Activated naive CD8-positive, alpha-beta T cell treated with anti-CD3 and anti-CD28 coated beads, Interleukin-2, amount 50 U/mL, for 24 hours (primary cell): ENCODE results near the gene OSBPL5.
A peak's percentile ranks its signal among the peaks of the same experiment; 100 is the strongest.
"Not testable (repeated sequence)": the region's sequence is repeated elsewhere in the genome, so short reads cannot be mapped to it uniquely, and the experiment has no call there.

Experiments used
- ATAC-seq: fragments of 150-1000 bp; cut with Tn5 transposase; one replicate; pipeline ENCODE4 v1.10.0; 2021
- DNase-seq: peaks from one replicate; pipeline ENCODE4 v3.0.0; 2021
- H3K27ac Mint-ChIP-seq: one replicate; pipeline ENCODE4 v1.8.0; 2021; ENCODE audit warnings: mild to moderate bottlenecking, mixed read lengths
- H3K27me3 Mint-ChIP-seq: one replicate; pipeline ENCODE4 v1.8.0; 2021; ENCODE audit warnings: mixed read lengths
- H3K36me3 Mint-ChIP-seq: one replicate; pipeline ENCODE4 v1.8.0; 2021; ENCODE audit warnings: low read depth, mixed read lengths
- H3K4me1 Mint-ChIP-seq: one replicate; pipeline ENCODE4 v1.8.0; 2021; ENCODE audit warnings: mixed read lengths
- H3K4me3 Mint-ChIP-seq: one replicate; pipeline ENCODE4 v1.8.0; 2021; ENCODE audit warnings: mild to moderate bottlenecking, moderate library complexity, mixed read lengths
- H3K9me3 Mint-ChIP-seq: one replicate; pipeline ENCODE4 v1.8.0; 2021; ENCODE audit warnings: mixed read lengths

Gene OSBPL5

DNA sequence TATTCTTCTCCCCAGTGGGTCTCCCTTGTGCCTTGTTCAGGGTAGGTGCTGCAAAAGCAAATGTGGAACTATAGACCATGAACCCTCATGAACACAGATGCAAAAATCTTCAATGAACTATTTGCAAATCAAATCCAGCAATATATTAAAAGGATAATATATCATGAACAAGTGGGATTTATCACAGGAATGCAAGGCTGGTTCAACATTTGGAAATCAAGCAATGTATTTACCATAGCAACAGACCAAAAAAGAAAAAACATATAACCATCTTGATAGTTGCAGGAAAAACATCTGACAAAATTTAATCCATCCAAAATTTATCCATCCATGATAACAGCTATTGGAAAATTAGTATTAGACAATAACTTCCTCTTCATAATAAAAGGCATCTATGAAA, 11.4 kb upstream of the OSBPL5 start:
- no peak overlapping the region for H3K4me3 Mint-ChIP-seq
- H3K4me1 Mint-ChIP-seq: peaks cover 4% of the 10 kb centered on the region
- peaks cover 4% of the 10 kb centered on the region for H3K27me3 Mint-ChIP-seq
- no peak overlapping the region for H3K27ac Mint-ChIP-seq
- H3K36me3 Mint-ChIP-seq: no peaks in the 10 kb centered on the region
- H3K9me3 Mint-ChIP-seq: peaks cover 23% of the 10 kb centered on the region
- DNase-seq (no peak), ATAC-seq (no peak)

GRCh38 chr11:3175194-3175593, 10.1 kb upstream of the OSBPL5 start:
- Mint-ChIP-seq H3K9me3 (peaks cover 23% of the 10 kb centered on the region), H3K4me3 (no peak overlapping the region), H3K36me3 (no peaks in the 10 kb centered on the region), H3K27ac (no peak overlapping the region), H3K27me3 (peaks cover 7% of the 10 kb centered on the region), H3K4me1 (peaks cover 5% of the 10 kb centered on the region)
- ATAC-seq (no peak), DNase-seq (no peak)

DNA sequence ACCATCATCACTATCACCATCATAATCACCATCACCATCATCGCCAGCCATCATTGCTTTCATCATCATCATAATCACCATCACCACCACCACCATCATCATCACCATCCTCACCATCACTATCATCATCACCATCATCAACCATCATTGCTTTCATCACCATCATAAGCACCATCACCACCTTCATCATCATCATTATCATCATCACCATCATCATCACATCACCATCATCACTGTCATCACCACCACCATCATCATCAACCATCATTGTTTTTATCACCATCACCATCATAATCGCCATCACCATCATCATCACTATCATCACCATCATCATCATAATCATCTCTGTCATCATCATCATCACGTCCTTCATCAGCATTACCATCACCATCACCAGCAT, 9.3 kb upstream of the OSBPL5 start:
- DNase-seq: no peak
- no peak overlapping the region for H3K4me3 Mint-ChIP-seq

GRCh38 chr11:3173795-3174194, 8.7 kb upstream of the OSBPL5 start:
- Mint-ChIP-seq H3K9me3 (peaks cover 23% of the 10 kb centered on the region), H3K27me3 (peaks cover 17% of the 10 kb centered on the region), H3K4me3 (no peak overlapping the region), H3K36me3 (no peaks in the 10 kb centered on the region), H3K27ac (no peak overlapping the region), H3K4me1 (peaks cover 19% of the 10 kb centered on the region)
- ATAC-seq (no peak), DNase-seq (no peak)

More for the DNA sequence above, 9.3 kb upstream of the OSBPL5 start:
- H3K27ac Mint-ChIP-seq: no peak overlapping the region
- peaks cover 23% of the 10 kb centered on the region for H3K9me3 Mint-ChIP-seq
- H3K27me3 Mint-ChIP-seq: peaks cover 13% of the 10 kb centered on the region
- H3K4me1 Mint-ChIP-seq: peaks cover 13% of the 10 kb centered on the region
- H3K36me3 Mint-ChIP-seq: no peaks in the 10 kb centered on the region
- ATAC-seq: no peak

- H3K9me3 Mint-ChIP-seq: peaks cover 17% of the 10 kb centered on the region
- H3K4me1 Mint-ChIP-seq: peaks cover 19% of the 10 kb centered on the region
- DNase-seq (no peak), ATAC-seq (no peak)
- no peak overlapping the region for H3K4me3 Mint-ChIP-seq
- H3K27ac Mint-ChIP-seq: no peak overlapping the region
- no peaks in the 10 kb centered on the region for H3K36me3 Mint-ChIP-seq
- H3K27me3 Mint-ChIP-seq: peaks cover 18% of the 10 kb centered on the region
These were observed 6.9 kb upstream of the OSBPL5 start for GRCh38 chr11:3171931-3172560.

GRCh38 chr11:3170756-3171650, 5.9 kb upstream of the OSBPL5 start:
- DNase-seq: no peak
- no peak overlapping the region for H3K4me3 Mint-ChIP-seq

DNA sequence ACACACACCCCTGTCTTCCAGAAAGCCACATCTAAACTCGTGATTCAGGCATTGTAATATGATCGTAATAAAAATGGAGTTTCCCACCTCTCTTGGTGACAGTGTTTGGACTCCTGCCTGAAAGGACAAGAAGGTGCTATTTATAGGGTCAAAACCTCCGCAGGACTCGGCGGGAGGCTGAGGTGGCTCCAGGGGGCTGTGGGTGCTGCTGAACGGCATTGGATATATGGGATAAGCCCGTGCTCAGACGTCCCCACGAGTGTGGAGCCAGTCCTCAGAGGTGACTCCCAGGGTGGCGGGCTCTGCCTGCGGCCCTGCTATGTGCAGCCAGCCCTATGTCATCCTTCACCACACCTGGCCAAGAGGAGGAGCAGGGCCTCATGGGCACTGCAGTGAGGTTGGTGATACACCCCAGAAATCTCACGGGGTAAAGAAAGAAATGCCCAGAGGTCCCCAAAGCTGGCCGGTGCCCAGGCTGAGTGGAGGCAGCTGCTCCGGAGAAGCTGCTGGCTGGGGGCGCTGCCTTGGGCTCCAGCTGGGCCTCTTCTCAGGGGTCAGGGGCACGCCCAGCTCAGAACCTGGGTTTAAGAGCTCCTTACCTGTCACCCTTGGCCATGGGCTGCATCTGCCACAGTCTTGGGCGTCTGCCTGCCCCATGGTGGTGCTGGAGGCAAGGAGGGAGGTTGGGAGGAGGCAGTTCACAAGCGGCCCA, 5.1 kb upstream of the OSBPL5 start:
- Mint-ChIP-seq H3K36me3 (no peaks in the 10 kb centered on the region), H3K9me3 (no peaks in the 10 kb centered on the region), H3K4me3 (peak overlapping the region; percentile 69), H3K4me1 (peaks cover 23% of the 10 kb centered on the region), H3K27ac (peak overlapping the region; percentile 50), H3K27me3 (peaks cover 23% of the 10 kb centered on the region)
- DNase-seq (no peak), ATAC-seq (peak; percentile 22)

More at GRCh38 chr11:3170756-3171650, 5.9 kb upstream of the OSBPL5 start:
- no peak for ATAC-seq
- peaks cover 18% of the 10 kb centered on the region for H3K27me3 Mint-ChIP-seq
- no peaks in the 10 kb centered on the region for H3K36me3 Mint-ChIP-seq
- no peak overlapping the region for H3K27ac Mint-ChIP-seq
- H3K4me1 Mint-ChIP-seq: peaks cover 19% of the 10 kb centered on the region
- peaks cover 8% of the 10 kb centered on the region for H3K9me3 Mint-ChIP-seq

GRCh38 chr11:3169255-3170043, 4.3 kb upstream of the OSBPL5 start:
- DNase-seq (peak; percentile 45), ATAC-seq (peak; percentile 42)
- Mint-ChIP-seq H3K27me3 (peaks cover 23% of the 10 kb centered on the region), H3K4me3 (peak overlapping the region; percentile 69), H3K36me3 (no peaks in the 10 kb centered on the region), H3K9me3 (no peaks in the 10 kb centered on the region), H3K4me1 (peaks cover 23% of the 10 kb centered on the region), H3K27ac (peak overlapping the region; percentile 50)

DNA sequence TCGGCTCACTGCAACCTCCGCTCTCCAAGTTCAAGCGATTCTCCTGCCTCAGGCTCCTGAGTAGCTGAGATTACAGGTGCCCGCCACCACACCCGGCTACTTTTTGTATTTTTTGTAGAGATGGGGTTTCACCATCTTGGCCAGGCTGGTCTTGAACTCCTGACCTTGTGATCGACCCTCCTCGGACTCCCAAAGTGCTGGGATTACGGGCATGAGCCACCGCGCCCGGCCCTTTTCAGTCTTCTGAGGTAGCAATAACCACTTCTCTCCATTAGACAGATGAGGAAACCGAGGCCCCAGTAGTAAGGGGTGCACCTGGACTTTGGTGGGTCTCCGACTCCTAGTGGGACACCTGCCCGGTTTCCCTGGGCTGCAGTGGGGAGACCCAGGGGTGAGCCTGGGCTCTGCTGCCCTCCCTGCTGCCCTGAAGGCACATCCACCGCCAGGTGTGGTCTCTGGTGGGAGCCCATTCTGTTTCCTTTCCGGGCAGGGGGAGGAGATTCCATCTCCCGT, 3.7 kb upstream of the OSBPL5 start:
- Mint-ChIP-seq H3K4me1 (peaks cover 26% of the 10 kb centered on the region), H3K27me3 (peaks cover 25% of the 10 kb centered on the region), H3K4me3 (peak overlapping the region; percentile 69)
- H3K9me3 Mint-ChIP-seq, H3K27ac Mint-ChIP-seq, DNase-seq, ATAC-seq, H3K36me3 Mint-ChIP-seq: not testable (repeated sequence)

GRCh38 chr11:3167143-3168119, 2.3 kb upstream of the OSBPL5 start:
- no peaks in the 10 kb centered on the region for H3K9me3 Mint-ChIP-seq
- ATAC-seq (no peak), DNase-seq (no peak)
- no peak overlapping the region for H3K27ac Mint-ChIP-seq
- no peaks in the 10 kb centered on the region for H3K36me3 Mint-ChIP-seq
- H3K27me3 Mint-ChIP-seq: peaks cover 35% of the 10 kb centered on the region
- peaks cover 30% of the 10 kb centered on the region for H3K4me1 Mint-ChIP-seq
- H3K4me3 Mint-ChIP-seq: no peak overlapping the region

GRCh38 chr11:3166268-3167142, 1.4 kb upstream of the OSBPL5 start:
- H3K4me1 Mint-ChIP-seq: peaks cover 28% of the 10 kb centered on the region
- no peaks in the 10 kb centered on the region for H3K9me3 Mint-ChIP-seq
- no peaks in the 10 kb centered on the region for H3K36me3 Mint-ChIP-seq
- H3K4me3 Mint-ChIP-seq: no peak overlapping the region
- H3K27me3 Mint-ChIP-seq: peaks cover 35% of the 10 kb centered on the region
- DNase-seq (no peak), ATAC-seq (no peak)
- no peak overlapping the region for H3K27ac Mint-ChIP-seq

DNA sequence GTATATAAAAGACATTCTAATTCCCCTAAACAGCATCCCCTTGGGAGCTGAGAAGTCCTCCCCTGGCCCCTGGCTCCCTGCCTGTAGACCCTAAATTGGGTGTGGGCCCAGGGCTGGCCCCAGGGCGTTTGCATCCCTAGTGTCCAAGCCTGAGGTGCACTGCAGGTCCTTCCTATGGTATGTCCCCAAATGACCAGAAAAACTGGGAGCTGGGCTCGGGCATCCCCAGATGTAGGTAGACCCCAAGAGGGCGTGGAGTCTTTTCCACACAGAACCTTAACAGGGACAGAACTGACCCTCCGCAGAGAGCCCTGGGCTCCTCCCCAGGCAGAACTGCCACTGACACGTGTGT, 782 bp upstream of the OSBPL5 start:
- H3K27me3 Mint-ChIP-seq: peaks cover 39% of the 10 kb centered on the region
- H3K27ac Mint-ChIP-seq: no peak overlapping the region
- H3K4me3 Mint-ChIP-seq: peak overlapping the region; percentile 69
- no peak for DNase-seq
- no peaks in the 10 kb centered on the region for H3K9me3 Mint-ChIP-seq
- no peaks in the 10 kb centered on the region for H3K36me3 Mint-ChIP-seq
- ATAC-seq: no peak
- H3K4me1 Mint-ChIP-seq: peaks cover 30% of the 10 kb centered on the region
